Measurements from ENCODE around the gene NELFCD.

NELFCD gene

DNA sequence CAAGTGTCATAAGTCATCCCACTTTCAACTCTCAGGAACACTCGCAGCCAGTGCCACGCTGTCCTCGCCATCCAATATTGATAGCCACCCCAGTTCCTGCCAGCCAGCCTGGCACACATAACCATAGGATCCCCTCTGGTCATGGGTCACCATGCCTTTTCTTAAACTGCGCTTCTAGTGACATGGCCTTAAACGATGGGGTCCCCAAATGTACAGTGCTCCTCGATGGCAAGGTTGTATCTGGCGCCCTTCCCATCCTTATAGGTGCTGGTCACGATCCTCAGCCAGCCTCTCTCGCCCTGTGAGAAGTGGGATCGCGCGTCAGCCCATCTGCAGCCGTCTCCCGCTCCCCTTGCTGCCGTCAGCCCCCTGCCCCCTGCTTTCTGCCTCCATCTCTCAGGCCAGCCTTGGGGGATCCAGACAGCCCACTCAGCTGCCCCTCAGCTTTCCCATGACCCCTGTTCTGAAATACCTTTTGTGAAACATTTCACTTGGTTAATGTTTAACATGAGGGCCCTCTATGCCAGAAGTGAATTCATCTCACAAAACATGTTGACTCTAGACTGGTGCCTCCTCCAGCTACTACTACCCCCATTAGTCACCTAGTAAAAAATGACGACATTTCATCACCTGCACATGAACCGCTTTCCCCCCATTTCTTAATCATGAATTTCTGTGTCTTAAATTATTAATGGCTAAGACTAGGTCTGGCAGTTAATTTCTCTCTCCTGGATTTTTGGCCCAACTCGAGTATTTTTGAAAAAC lies 14.6 kb downstream of the NELFCD start:
- DNase-seq = no peak

DNA sequence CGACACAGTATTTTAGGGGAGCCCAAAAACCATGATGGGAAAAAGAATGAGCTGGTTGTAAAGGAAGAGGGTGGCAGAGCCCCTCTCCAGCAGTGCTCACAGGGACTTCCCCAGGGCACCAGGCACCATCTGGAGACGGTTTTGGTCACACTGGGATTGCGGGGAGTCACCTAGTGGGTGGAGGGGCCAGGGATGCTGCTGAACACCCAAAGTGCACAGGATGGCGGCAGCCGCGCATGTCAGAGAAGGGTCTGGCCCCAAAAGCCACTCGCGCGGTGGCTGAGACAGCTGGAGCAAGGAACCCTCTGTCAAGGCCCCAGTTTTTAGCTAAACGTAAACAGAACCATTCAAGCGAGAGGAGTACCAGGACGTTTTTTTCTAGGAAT lies 15.2 kb downstream of the NELFCD start:
- no peak for DNase-seq

DNA sequence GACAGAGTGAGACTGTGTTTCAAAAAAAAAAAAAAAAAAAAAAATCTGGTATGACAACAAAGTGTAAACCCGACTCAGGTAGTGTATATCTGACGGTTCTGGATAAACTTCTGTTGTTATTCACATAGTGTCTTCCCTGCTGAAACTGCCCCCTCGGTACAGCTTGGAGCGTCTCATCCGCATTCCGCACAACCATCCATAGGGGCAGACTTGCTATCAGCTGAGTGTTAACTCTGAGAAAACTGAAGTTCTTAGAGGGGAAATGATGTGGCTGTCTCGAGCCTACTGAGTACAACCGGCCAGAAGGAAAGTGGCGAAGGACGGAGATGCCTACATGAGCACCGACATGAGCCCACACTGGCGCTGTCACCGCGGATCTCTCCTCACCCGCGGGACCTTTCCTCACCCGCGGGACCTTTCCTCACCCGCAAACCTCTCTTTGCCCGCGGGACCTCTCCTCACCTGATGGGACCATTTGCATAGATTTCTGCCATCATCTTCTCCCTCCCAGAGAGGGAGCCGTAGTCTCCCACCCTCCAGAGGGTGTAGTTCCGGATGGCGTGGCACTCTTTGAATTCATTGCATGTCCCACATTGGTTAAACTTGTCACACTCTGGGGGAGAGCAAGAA lies 16.2 kb downstream of the NELFCD start:
- no peak for DNase-seq

DNA sequence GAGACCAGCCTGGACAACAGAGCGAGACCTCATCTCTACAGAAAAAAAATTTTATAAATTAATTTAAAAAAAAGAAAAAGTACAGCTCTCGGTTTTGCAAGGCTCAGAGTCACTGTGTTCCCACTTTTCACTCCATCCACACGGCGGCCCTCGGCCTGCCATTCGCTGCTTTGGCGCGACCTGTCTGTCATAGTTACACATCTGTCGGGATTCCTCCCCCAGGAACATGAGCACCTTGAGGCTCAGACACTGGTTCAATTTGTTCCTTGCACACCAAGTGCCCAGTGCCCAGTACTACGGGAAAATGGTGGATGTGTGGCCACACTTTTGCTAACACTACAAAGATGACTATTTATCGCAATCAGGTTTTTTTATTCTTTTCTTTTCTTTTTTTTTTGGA lies 17.6 kb downstream of the NELFCD start:
- DNase-seq = no peak

DNA sequence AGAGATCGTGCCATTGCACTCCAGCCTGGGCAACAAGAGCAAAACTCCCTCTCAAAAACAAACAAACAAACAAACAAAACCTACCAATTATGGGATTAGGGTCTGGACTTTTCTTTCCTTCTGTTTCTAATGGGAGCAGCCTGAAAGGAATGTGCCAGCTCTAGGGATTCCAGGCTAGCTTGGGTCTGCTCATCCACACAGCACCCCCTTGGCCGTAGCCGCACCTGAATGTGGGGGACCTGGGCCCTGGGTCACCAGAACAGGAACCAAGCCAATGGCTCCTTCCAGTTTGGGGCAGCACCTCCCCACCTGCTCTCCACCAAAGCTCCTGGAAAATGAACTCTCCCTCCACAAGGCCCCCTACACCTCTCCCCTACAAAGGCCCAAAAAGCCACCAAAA lies 19.3 kb downstream of the NELFCD start:
- DNase-seq = no peak

DNA sequence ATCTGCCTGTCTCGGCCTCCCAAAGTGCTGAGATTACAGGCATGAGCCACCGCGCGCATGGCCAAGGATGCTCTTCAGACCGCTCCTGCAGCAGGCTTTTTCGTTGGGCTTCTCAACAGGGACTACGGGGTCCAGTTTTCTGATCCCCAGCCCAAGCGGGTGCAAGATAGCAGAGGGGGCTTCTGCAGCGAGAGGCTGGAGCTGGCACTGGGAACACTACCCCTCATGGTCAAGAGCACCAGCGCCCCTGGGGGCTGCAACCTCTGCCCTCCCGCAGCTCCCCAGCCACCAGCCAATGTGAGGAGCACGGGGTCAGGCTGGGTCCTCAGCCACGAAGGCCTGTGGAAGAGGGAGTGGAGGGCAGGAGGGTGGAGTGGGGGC lies 20.0 kb downstream of the NELFCD start:
- DNase-seq = no peak

DNA sequence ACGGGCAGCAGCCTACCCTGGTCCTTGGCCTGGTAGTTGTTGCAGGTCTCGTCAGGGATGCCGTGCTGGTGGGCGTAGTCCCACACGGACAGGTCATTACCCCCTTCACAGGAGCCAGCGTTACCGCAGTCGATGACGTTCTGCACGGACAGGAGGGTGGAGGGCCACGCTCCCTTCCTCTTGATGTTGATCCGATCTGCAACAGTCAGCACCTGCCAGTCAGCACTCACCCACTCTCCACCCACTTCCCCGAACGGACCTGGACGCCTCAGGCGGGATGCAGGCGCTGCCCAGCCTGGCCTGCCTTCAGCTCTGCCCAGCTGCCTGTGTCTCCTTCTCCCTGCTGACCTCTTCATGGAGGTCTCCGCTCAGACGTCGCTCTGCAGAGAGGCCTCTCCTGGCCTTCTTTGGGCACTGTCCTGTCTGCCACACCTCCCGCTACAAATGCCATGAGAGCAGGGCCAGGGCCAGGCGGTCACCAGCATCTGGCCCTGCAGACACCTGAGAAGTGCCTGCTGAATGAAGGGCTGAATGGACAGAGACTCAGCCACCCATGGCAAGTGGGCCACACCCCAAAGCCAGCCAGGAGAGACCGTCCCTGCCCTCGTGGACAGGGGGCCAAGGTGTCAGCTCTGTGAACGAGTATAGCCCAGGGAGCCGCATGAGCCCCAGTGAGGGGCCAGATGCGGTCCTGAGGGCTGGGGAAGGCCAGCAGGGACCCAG lies 20.6 kb downstream of the NELFCD start:
- DNase-seq = no peak

DNA sequence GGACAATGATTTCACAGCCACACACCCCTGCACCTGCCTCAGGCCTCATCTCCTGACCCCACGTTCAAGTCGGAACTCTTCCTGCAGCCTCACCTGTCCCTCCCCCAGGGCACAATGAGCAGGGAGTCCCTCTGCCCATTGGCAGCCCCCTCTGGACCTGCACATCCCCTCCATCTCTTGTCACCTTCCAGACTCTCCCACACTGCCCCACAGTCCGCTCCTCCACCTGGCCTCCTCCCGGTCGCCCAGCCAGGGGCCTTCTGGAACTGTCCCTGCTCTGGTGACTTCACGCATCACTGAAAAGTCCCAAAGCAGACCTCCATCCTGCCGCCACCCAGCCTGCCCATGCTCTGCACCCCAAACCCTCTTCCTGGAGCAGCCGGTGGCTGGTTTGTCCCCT lies 21.3 kb downstream of the NELFCD start:
- no peak for DNase-seq

DNA sequence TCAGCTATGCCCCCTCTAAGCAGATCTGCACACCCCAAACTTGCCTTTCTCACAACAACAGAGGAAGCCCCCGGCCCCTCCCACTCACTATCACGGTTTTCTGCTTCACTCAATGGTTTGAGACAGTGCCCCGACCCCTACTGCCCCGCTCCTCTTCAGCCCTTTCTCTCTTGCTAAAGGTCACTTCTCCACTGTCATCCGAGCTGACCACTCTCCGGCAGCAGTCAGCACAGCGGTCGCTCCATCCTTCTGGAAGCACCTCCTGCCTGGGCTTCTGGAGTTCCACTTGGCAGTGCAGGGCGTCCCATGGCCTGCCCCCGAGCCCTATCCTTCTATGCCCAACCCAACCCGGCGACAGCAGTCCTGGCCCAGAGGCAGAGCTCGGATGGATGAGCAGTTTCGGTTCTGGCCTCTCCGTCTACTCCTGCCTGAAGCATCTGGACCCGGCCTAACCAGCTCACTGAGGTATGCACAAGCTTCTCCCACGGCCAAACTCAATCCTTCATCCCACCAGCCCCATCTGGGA lies 21.9 kb downstream of the NELFCD start:
- no peak for DNase-seq

DNA sequence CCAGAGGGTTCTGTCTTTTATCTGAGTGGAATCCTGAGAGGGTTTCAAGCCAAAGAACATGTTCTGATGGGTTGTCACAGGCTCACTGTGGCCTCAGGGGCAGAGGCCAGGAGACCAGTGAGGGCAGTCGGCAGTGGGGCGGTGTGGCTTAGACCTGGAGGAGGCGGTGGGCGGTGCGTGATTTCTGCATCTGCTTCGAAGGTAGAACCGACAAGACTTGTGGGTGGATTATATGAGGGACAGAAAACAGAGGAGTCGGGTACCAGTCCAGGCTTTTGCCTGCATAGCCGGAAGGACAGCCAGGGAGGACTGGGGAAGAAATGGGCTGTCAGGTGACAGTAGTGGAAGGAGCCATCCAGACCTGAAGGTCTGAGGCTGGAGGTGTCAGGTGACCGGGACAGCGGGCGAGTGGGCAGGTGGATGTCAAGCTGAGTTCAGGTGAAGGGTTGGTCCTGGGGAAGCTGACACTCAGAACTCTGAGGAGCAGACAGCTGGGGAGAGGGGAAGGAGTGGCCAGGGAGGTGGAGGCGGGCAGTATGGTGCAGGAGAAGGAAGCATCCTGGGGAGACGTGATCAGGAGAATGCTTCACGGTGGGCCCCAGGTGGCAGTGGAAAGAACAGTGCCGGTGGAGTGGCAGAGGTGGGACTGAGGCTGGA lies 22.9 kb downstream of the NELFCD start:
- DNase-seq = no peak

DNA sequence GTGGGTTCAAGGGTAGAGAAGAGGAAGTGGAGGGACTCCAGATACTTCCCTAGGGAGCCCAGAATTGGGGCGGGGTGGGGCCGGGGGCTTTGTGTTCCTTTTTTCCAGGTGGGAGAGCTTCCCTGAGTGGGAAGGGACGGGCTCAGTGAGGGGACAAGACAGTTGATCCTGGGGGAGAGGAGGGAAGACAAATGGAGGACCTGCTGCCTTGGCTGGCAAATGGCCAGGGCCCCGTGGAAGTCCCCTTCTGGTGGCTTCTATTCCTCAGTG lies 23.4 kb downstream of the NELFCD start:
- no peak for DNase-seq

DNA sequence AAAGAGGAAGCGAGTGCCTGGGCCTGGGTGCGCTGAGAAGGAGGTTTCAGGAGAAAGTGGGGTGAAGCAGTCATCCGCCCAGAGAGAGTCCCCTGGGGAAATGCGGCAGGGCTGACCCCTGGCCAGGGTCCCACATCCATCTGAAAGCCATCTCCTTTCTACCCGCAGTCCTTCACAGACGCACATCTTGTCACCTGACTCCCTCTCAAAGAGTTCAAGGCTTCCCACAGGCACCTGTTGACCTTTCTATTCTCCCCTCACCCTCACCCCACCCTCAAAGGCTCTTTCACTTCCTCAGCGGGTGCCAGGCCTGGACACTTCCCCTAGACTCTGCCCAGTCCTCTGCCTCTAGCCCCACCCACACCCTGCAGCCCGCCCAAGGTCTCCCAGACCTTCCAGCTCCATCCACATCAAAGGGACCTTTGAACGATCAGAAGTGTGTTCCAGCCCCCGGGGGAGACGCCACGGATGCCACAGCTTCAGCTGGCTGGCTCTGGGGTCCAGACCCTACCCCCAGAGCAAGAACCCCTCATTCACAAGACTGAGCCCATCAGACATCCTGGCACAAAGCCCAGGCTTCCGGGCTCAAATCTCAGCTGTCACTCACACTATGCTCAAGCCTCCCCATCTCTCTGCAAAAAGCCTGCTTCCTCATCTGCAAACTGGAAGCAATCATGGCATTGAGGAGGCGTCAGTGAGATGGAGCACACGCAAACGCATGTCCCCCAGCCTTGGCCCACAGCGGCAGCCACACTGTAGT lies 23.9 kb downstream of the NELFCD start:
- no peak for DNase-seq

DNA sequence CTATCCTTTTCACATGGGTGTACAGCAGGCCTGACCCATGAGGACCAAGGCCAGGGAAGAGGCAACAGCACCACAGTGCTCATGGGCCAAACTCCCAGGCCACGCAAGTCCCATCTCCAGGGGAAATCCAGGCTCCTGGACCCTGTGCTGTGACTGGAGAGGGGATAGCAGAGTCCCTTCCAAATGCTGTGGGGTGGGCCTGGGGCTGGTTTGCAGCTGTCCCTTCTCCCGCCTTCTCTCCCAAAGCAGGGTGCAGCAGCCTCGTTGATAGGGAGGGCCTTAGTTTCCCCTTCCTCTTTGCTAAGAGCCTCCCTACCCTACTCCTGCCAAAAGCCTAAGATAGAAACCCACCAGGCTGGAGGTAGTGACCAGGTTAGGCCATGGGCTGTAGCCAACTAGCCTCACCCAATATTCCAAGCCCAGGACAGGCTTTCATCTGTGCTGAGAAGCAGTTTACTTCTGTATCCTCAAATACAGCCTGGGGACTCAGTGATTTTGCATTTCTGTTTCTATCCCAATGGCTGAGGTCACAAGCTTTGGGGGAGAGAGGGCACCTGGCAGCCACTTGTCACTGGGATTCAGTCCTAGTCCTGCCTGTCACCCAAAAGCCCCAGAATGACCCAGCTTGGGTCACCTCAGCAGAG lies 24.6 kb downstream of the NELFCD start:
- no peak for DNase-seq

DNA sequence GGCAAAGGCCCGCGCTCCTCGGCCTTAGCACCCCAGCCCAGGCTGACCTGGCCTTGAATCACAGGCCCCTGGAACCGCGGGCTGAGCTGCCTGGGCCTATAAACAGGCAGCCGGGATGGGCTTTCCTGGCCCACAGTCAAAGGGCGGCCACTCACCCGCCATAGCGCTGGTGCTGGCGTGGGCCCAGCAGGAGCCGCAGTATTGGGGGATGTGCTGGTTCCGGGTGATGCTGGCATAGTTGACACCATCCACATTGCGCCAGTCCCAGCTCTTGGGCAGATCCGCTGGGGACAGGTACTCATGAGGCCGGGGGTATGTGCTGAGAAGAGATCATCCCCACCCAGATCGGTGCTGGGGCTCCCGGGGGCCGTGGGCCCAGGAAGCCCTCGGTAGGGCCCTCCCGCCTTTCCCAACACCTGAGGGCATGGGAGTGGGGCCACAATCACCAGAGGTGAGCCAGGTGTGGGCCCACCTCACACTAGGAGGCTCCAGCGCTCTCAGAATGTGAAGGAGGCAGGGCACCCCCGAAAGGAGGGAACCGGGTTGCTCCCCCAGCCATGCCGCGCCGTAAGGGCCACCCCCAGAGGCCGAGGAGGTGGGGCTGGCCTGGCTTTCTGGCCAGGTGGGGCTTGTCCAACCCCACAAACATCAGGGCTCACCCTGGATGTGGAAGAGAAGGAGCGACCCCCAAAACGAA lies 25.3 kb downstream of the NELFCD start:
- DNase-seq = no peak

DNA sequence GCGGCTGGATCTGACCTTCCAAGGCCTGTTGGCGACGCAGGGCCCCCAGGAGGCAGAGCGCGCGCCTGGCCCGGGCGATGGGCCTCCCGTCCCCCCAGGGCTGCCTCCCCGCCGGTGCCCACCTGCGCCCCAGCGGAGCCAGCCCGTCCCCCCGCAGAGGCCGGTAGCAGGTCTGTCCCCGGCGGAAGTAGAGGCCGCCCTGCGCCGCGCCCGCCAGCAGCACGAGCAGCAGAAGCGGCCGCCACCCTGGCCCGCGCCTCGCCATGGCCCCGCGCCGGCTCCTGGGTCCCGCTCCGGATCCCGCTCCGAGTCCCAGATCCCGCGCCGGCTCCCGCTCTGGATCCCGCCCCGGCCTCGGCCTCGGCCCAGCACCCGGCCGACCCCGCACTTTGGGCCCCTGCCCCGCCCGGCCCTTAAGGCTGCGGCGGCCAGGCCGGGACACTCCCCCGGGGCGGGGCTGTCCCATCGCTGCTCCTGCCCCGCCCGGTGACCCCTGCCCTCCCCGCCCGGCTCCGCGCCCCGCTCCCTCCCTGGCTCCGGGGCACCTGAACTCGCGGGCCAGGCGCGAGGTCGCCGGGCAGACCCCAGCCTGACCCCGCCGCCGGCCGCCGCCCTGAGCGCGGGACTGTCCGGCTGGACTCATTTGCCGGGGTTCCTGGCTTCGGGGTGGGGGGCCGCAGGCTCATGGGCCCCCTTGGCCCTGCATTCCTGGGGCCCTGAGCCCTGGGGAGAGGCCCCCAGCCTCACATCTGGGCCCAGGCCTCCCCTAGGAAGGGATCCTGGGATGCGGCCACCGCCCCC lies 26.0 kb downstream of the NELFCD start, which contains the start of gene CTSZ:
Gene CTSZ, minus strand, starts transcription at position 391 of the 801 bp plus-strand sequence. Its CDS starts 126 bp downstream, at position 265.
- no peak for DNase-seq

DNA sequence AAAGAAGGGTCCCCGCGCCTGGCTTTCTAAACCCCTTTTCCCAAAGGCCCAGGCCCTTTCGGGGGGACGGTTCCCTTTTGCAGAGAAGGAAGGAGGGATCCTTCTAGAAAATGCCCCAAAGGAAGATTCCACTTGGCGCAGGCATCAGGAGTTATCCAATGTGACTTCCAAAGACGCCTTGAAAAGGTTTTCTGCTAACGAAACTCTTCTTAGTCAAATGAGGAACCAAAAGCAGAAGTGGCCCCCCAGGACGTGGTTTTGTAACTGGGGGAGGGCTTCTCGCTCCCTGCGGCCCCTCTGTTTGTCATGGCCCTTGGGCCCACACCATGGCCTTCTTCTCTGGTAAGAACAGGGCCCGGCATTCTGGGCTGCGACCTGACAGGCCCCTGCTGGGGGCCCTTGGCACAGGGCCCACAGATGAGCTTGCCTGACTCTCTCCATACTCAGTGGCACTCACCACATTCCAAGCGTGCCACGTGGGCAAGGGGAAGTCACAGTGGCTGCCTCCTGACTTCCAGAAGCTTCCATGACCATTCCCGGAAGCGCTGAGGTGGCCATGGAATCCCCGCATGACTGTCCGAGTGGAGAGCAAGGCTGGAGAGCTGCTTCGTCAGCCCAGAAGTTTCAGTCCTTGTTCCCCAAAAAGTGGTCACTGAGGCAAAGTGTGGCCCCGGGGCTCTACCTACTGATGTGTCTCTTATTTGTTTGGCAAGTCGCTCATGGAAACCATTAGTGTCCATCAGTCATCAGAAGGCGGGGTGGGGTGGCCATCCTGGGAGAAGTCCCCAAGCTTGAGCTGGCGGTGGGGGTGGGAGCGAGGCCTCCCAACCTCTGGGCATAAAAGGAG lies 26.8 kb downstream of the NELFCD start:
- no peak for DNase-seq

DNA sequence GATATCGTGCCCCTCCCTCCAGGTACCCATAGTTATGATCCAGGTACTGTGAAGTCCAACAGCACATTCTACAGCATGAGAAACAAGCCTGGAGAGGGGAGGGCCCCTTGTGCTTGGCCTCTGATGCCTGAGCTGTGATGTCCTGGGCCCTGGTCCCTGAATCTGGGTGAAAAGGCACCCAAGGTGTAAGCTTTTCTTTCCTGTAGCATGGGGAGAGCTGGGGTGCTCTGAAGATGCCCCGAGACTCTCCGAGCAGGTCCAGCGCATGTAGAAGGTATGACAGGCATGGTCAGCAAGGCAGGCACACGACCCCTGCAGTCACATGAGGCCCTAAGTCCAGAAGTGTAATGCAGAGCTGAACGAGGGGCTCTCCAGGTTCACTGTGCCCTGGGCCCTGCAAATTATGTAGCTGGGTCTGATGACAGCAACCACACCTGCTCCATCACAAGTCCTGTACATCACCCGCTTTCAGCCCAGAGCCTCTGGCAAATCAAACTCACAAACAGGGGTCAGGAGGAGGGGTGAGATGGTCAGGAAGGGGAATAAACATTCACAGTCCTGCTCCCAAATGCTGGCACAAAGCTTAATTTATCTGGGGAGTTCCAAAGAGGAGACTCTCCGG lies 27.8 kb downstream of the NELFCD start:
- DNase-seq = no peak

DNA sequence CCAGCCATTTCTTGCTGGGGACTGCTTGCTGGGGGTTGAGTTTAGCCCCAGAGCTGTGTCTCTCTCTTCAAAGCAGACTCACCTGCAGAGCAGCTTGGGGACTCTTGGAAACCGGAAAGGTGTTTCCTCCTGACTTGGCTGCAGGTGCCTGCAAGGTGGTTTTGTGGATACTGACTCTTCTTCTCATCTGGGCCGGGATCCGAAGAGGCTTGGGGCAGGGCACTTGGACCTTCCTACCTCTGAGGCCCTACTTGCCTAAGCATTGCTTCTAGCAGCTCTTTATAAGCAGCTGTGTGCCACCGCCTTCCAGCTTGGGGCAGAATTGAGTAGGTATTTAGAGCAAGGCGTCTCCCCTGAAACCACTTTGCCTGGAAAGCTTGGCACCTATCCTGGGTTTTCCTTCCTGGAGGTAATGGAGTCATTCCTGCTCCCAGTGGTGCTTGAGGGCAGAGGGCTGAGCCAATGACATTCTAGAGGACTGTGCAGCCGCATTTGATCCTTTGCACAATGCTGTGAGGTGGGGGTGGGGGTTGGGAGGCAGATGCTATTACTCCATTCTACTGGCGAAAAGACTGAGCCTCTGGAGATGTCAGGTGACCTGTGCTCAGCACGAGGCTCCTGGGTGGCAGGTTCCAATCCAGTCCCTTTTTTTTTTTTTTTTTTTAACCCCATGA lies 29.4 kb downstream of the NELFCD start:
- no peak for DNase-seq
